RCC 7860 (cell line): Measurements from ENCODE around the gene CEP350.
"Not testable (repeated sequence)": the region's sequence is repeated elsewhere in the genome, so short reads cannot be mapped to it uniquely, and the experiment has no call there.

Experiments
- DNase-seq: peaks from one replicate; pipeline ENCODE4 v3.0.0-alpha.2; 2015; ENCODE audit warnings: low spot score
- FAIRE-seq: peaks from 2 replicates; lab custom pipeline; 2012; peaks lifted over from hg19 to GRCh38; lab: Jason Lieb, UNC

Gene CEP350

DNA sequence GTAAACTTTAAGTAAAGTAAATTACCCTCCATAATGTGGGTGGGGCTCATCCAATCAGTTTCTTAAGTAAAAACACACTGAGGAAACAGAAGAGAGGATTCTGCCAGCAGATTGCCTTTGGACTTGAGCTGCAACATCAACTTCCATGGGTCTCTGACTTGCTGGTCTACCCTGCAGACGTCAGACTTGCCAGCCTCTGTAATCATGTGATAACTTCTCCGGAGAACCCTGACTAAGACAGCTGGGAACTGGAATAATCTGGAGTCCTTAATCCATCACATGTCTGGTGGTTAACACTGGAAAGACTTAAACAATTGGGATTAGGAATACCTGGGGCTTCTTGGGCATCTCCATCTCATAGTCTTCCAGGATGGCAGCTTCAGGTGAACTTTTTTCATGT is 13.2 kb upstream of the CEP350 start:
- DNase-seq = no peak
- FAIRE-seq = no peak

DNA sequence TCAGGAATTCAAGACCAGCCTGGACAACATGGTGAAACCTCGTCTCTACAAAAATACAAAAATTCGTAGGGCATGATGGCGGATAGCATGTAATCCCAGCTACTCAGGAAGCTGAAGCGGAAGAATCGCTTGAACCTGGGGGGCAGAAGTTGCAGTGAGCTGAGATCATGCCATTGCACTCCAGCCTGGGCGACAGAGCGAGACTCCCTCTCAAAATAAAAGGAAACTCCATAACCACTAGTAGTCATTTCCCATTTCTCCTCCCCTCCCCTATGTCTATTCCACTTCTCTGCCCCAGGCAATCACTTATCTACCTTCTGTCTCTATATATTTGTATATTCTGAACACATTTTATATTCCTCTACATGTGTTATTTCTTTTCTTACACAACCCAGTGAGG is 4.0 kb upstream of the CEP350 start:
- DNase-seq (no peak), FAIRE-seq (no peak)

DNA sequence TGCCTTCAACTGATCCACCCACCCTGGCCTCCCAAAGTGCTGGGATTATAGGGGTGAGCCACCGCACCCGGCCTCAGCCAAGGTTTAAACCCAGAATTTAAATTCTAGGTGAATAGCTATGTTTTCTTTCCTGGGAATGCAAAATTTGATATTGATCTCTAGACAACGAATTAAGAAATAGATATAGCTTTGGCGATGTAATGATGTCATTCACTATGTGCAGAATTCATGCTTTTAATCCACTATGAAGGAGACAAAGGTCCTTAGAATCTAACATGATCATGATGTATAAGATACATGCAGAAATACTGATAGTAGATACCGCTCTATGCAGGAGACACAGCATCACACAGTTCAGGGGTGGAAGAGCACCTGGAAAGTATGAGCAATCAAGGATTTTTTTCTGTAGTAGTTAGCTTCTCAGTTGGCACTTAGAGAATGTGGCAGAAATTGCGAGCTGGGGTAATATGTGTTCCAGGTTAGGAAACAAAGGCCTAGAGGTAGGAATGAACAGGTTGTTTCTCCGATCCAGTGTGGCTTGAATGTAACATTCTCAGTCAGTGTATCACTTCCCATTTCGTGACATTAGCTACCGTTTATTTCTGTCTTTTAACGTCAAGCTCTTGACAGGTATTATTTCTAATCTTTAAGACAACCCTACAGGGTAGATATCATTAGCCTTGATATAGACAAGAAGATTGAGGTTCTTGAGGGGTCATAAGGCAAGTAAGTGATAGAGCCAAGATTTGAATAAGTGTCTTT is 3.0 kb upstream of the CEP350 start:
- no peak for FAIRE-seq
- DNase-seq = no peak

DNA sequence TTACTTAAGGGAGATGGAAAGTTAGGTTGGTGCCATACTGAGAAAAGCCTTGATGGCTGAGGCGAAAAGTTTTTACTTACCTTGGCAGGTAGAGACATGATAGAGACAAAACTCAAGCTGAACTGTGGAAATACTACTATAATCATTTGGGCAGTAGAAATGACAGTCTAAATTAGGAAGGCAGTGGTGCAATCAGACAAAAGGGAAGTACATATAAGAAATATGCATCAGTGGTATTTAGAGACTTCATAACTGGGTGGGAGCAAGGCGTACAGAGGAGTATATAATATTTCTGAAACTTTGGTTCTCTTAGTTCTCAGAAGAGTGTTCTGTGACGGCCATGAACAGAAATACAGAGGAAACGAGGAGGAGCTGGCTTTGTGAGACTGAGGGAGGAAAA is 2.4 kb upstream of the CEP350 start:
- FAIRE-seq = no peak
- DNase-seq = no peak

DNA sequence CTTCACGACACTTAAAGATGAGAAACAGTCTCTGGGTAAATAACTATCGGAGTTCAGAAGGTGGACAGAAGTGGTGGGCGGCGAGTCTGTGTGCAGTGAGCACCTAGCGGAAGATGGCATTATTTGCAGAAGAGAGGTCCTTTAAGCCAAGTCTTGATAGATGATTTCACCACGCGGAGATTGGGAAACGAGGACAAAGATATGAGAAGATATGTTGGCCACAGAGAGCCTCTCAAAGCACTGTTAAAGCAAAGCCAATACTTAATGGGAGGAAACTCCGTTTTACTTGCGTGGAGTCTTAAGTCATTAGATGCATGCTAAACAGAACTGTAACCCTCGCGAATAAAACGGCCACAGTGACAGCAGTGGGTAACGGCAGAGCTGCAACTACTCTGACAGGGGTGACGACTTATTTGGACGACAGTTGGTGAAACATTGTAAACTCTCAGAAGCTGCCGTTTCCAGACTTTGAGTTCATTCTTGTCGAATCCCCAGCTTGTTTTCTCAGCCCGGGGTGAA is 577 bp upstream of the CEP350 start:
- FAIRE-seq (no peak), DNase-seq (no peak)

DNA sequence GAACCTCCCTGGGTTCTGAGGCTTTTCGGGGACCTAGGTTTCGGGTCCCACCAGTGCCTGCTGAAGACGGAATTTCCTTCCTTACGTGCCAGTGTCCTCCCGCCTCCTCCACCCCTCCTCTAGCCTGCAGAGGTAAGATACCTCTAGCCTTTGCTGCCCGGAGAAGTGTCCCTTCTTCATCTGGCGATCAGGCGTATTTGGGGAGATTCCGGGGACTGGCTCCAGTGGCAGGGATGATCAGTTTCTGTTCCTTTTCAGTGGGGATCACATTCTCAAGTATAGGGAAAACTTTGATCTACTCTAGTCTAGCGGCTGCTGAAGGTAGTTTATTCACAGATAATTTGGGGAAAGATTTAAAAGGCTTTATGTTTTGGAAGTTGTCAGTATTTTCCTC is 674 bp downstream of the CEP350 start:
- FAIRE-seq (no peak), DNase-seq (no peak)

DNA sequence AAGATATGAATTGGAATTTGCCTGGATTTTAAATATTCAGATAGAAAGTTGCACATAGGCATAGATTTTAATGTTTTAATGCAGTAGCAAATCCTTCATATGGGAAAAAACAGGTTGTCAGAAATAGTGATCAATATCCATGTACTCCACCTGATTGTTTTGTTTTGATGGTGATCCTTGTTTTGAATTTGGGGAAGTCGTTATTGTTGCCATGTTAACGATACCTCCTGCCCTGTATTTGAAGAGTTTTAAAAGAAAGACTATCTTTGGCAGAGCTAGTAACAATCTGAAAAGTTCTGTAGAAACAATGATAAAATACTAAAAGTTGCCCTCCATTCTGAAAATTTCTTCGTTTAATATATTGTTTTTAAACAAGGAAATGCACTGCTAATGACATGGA is 1.1 kb downstream of the CEP350 start:
- DNase-seq (no peak), FAIRE-seq (no peak)

DNA sequence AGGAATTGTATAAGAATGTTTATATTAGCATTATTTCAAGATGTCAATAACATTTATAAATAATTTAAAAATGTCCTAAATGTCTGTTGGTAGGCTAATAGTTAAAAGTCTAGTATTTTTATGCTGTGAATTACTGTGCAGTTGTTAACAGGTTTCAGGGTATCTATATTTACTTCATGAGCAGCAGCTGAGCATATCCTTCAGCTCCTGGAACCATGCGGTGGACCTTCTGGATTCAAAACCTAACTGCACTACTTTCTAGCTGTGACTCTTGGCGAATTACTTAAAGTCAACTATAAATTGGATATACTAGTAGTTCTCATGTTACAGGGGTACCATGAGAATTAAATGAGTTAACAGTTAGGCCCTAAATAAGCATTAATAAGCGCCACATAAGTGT is 3.7 kb downstream of the CEP350 start:
- FAIRE-seq = no peak
- no peak for DNase-seq

DNA sequence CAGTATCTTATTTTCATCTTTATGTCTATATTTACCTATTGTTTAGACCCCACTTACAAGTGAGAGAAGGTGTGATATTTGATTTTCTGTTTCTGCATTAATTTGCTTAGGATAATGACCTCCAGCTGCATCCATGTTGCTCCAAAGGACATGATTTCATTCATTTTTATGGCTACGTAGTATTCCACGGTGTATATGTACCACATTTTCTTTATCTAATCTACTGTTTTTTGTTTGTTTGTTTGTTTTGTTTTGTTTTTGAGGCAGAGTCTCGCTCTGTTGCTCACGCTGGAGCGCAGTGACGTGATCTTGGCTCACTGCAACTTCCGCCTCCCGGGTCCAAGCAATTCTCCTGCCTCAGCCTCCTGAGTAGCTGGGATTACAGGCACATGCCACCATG is 7.6 kb downstream of the CEP350 start:
- not testable (repeated sequence) for DNase-seq, FAIRE-seq

DNA sequence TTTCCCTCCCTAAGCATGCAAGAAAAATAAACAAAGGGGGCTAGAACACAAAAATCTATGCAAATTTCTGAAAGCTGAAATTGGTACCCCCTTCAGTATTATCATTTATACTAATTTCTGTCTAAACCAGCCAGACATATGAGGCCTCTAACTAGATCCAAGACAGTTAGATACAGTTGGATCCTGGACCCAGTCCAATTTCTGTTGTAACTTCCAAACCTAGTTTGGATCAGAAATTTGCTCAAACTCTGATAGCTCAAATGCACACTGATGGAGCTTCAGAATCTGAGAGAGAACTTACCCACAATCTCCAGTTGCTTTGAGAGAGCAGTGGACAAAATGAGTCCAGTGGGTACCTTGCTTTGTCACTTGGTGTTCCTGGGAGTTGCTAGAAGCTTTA is 11.9 kb downstream of the CEP350 start:
- FAIRE-seq (no peak), DNase-seq (no peak)

DNA sequence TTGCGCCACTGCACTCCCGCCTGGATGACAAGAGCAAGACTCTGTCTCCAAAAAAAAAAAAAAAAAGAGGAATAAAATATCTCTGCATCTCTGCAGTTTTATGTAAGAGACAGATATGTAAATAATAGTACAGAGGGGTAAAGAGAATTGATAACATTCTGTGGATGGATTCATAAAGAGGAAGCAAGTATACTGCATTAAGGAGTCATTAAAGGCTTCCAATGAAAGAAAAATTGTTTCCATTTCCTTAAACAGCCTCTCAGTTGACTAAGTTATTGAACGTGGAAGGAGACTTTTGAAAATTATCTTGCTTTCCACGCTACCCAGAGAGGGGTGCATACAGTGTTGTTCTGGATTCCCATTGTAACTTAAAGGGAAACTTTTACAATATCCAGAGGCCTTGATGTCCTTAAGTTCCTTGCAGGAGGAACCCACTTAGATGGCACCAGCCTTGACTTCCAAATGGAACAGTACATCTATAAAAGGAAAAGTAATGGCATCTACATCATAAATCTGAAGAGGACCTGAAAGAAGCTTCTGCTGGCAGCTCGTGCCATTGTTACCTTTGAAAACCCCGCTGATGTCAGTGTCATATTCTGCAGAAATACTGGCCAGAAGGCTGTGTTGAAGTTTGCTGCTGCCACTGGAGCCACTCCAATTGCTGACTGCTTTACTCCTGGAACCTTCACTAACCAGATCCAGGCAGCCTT is 13.8 kb downstream of the CEP350 start:
- FAIRE-seq (no peak), DNase-seq (no peak)

DNA sequence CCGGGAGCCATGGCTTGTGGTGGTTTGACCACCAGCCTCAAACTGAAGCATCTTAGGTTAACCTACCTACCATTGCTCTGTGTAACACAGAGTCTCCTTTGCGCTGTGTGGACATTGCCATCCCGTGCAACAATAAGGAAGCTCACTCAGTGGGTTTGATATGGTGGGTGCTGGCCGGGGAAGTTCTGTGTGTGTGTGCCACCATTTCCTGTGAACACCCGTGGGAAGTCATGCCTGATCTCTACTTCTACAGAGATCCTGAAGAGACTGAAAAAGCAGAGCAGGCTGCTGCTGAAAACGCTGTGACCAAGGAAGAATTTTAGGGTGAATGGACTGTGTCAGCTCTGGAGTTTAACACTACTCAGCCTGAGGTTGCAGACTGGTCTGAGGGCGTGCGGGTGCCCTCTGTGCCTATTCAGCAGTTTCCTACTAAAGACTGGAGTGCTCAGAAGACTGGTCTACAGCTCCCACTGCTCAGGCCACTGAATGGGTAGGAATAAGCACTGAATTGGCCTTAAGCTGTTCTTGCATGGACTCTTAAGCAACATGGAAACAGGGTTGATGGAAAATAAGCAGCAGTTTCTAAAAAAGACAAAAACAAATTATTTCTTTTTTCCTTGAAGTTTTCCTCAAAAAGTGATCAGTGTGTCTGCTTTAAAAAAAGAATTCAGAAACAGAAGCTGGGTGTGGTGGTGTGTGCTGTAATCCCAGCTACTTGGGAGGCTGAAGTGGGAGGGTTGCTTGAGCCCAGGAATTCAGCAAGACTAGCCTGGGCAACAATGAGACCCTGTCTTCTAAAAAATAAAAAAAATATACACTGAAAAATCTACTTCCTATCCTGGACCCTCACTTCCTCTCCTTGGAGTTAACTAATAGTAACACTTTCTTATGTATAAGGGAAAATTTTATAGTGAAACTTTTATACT is 14.6 kb downstream of the CEP350 start:
- no peak for FAIRE-seq
- DNase-seq = no peak

DNA sequence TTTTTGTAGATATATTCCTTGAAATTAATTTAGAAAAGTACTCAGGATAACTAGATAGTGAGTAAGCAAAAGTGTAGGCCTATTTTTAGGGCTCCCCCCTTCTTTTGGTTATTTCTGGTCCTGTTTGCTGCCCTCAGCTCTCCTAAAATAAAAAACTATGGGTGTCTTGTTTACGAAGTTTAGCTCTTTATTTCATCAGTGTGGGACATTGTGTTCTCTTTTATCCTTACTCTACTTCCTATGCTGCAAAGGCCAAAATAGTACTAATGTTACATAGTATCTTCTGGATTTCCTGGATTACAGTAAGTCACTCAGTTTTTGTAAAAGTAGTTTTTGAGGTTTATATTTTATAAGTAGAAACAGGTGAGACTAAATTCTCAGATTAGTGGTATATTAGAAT is 15.4 kb downstream of the CEP350 start:
- FAIRE-seq (no peak), DNase-seq (no peak)

DNA sequence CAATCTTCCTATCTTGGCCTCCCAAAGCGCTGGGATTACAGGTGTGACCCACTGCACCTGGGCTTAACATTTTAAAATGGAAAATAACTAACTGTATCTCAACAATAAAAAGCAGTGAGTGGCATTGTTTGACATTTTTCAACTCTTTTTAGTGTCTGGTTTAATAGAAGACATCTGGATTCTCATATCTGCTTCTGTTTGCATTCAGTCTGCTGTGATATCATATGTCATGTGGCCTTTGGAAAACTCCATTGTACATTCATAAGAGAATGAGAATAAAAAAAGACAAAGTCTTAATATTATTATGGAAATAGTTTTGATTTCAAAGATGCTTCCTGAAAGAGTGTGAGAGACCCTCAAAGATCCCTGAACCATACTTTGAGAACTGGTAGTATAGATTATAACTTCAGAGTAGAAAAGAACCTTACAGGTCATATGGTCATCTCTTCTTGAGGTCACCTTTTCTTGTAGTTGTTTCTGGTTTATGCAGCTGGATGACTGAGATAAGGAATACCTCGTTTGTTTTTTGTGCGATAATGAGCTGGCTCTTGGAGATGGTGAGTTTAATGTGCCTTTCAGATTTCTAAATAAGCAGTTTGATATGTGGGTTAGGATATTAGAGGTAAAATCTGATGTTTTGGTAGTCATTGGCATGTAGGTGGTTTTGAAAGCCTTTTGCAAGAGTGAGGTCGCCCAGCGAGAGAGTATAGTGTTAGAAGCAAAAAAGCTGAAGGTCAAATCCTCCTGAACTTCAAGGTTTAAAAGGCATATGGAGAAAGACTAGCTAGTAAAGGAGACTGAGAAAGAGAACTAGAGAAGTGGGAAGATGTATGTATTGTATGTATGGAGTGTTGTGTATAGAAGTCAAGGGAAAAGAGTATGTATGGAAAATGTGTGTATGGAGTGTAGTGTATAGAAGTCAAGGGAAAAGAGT is 17.2 kb downstream of the CEP350 start:
- DNase-seq (no peak), FAIRE-seq (no peak)

DNA sequence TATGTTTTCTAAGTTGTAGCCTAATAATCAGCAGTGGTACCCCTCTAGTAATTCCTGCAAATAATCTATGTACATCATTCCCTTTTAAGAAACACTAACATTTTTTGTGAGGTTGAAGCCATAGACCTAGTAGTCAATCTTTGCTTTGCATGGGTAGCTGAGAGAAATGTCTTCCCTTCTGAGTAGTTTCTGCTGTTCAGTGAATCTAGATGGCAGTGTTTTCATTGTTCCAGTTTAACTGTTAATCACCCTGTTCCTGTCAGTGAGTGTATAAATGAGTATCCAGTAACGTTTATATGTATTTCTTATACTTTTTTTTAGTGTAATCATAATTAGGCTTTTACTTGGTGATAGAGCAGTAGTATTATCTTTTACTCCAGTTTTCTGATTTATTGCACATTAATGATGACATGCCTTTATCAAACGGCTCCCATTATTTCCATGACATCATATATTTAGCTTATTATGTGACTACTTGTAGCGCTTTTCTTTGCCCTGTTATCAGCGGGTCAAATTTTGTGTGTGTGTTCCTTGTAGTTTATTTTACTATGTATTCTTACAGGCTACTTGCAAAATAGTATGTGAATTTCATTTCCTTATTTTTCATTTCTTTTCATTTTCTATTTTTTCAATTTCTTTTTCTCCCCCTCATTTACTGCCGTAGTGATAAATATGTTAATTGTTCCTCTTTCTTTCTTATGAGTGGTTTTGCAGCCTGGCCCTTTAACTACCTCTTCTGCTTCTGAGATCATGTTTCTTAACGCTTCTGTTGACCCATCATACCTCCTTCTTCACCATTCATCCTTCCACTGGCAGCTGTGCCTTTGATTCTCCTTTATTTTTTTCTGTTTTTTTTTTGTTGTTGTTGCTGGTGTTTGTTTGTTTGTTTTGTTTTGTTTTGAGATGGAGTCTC is 18.8 kb downstream of the CEP350 start:
- FAIRE-seq (no peak), DNase-seq (no peak)

DNA sequence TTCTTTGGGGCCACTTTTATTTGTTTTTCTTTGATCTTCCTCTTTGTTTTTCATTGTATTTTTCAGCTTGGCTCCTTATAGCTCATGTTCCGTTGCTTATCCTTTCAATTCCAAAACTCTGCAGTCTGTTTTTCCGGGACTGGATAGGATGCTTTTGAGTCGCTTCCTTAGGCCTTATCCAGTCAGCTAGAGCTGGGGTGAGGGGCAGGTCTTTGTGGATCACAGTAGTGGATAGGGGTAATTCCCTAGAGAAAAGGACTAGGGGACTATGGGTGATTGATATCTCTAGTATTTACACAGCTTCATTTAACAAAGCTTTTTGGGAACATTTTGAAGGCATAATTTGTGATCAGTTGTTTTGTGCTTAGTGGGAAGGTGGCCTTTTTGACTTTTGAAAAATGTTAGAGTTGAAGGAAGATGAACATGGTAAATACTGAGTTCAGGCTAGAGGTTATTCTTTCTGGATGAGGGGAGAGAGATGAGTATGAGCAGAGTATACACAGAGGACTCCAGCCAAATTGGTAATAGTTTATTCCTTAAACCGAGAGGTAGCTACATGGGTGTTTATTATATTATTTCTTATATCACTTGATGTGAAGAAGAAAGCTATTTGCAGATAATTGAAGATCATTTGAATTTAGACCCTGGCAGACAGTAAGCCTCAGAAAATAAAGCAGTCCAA is 22.5 kb downstream of the CEP350 start:
- no peak for FAIRE-seq
- no peak for DNase-seq

DNA sequence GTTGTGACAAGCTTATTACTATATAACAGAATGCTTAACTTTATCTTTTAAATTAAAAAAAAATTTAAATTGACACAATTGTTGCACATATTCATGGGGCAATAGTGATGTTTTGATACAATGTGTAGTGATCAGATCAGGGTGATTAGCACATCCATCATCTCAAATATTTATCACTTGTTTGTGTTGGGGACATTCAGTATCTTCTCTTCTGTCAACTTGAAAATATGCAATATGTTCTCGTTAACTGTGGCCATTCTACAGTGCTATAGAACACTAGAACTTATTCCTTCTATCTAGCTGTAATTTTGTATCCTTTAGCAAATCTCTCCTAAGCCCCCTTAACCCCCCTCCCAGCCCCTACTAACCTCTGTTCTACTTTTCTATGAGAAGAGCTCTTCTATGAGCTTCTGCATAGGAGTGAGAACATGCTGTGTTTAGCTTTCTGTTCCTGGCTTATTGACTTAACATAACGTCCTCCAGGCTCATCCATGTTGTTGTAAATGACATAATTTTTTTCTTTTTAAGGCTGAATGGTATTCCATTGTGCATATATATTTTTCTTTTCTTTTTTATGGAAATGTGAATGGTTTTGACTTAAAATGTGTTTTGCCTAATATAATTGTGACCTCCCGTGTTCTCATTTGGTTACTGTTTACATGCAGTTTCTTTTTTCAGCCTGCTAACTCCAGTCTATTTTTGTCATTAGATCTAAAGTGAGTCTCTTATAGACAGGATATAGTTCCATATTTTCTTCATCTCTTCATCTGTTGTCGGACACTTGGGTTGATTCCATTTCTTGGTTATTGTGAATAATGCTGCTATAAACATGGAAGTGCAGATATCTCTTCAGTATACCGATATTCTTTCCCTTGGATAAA is 23.8 kb downstream of the CEP350 start:
- DNase-seq (no peak), FAIRE-seq (no peak)

DNA sequence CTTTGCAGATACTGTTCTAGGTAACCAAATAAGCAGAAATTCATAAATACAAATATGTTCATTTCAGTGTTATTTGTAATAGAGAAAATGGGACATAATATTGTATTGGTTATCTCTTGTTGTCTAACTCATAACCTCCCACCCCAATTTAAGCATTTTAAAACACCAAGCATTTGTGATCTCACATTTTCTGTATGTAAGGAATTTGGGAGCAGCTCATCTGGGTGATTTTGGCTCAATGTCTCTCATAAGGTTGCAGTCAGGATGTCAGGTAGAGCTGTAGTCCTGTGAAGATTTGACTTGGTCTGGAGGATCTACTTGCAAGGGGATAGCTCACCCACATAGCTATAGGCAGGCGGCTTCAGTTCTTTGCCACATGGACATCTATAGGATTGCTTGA is 29.5 kb downstream of the CEP350 start:
- FAIRE-seq (no peak), DNase-seq (no peak)
